Psoas muscle (tissue), 8 donors: ENCODE data around the gene CALHM6. TPM values are rescaled to one million over a fixed set of nuclear protein-coding genes. Genes with fewer than 3 reads are reported as not detected.

Experiments
- ATAC-seq, 4 donors: fragments of 200-7000 bp; cut with Tn5 transposase; one replicate each; pipeline ENCODE4 v1.9.1; 2020; ENCODE audit warnings: moderate library complexity in 3 of 4, mild to moderate bottlenecking in 2 of 4
- DNase-seq, 2 donors: peaks; one replicate each; pipeline ENCODE4 v3.0.0-alpha.2; 2020
- H3K27ac ChIP-seq: fragments of 200-600 bp; one replicate; pipeline ENCODE4 v1.8.0; 2022
- H3K27me3 ChIP-seq, 3 donors: fragments of 200-600 bp in 1 of 3; one replicate each; pipeline versions ENCODE4 v1.6.1 to v1.8.0; 2013 to 2022; ENCODE audit warnings: low read length in 2 of 3, mild to moderate bottlenecking in 2 of 3, moderate library complexity in 1 of 3; ENCODE audit not compliant: insufficient read depth in 3 of 3
- H3K36me3 ChIP-seq, 2 donors: fragments of 200-600 bp in 1 of 2; one replicate each; pipeline versions ENCODE4 v1.6.1 to v1.8.0; 2013 to 2022; ENCODE audit warnings: low read depth in 1 of 2, mild to moderate bottlenecking in 1 of 2, moderate library complexity in 1 of 2; ENCODE audit not compliant: insufficient read depth in 1 of 2
- H3K4me1 ChIP-seq: fragments of 200-600 bp; one replicate; pipeline ENCODE4 v1.8.0; 2022
- H3K4me3 ChIP-seq: fragments of 200-600 bp; one replicate; pipeline ENCODE4 v1.8.0; 2022; ENCODE audit warnings: mild to moderate bottlenecking
- H3K9me3 ChIP-seq: fragments of 200-600 bp; one replicate; pipeline ENCODE4 v1.8.0; 2022
- whole genome bisulfite sequencing, 3 donors: extraction: QIAGEN DNeasy Blood & Tissue Kit; methylation state at CpG; one replicate each; pipeline versions ENCODE4 v1.1.6 to v1.1.7; 2013; 5-methylcytosine and 5-hydroxymethylcytosine counted together
- intact Hi-C, 2 donors: fragments of 100-400 bp; cut with DNase I; formaldehyde crosslinking; loops; one replicate each; pipeline versions ENCODE4 v1.11.0 to v1.14.2; 2022
- polyA plus RNA-seq, 3 donors: library from polyadenylated mRNA; stranded (reverse); fragments of 200-250 nt; gene quantifications; one replicate each; pipeline ENCODE4 v1.2.3, GENCODE V29; 2013
- total RNA-seq, 4 donors: library from RNA; stranded (reverse); fragmentation: NEBNext Ultra II Directional in 2 of 4; extraction: Animal tissue kit (Norgen Biotek cat#: 25700) in 2 of 4; gene quantifications; one replicate each; pipeline versions ENCODE4 v1.2.1 to v1.2.4, GENCODE V29; 2021 to 2023
- TF ChIP-seq, protein P1 (sequence below): fragments of 200-600 bp; IDR thresholded peaks from one replicate; pipeline ENCODE4 v1.8.0; 2022; ENCODE audit warnings: antibody characterized with exemption
- donor health status: healthy with polysubstance abuse.
- donor health status: DM: no; HTN: no; CAD: no; lungs with moderate emphysema.
- donor health status: Bipolar disorder and iron deficiency.
- donor health status: healthy.
- donor health status: DM: yes; HTN: yes; CAD: no.
- donor health status: DM: no; HTN: no; CAD: no.
- donor health status: DM: no; HTN: no; CAD: no.
- donor health status: DM: yes; HTN: yes; CAD: no.

Gene CALHM6
- total and polyA plus RNA-seq, 7 donors, result 0.50 to 2.1 (median 0.91) TPM; not detected in 1

DNA sequence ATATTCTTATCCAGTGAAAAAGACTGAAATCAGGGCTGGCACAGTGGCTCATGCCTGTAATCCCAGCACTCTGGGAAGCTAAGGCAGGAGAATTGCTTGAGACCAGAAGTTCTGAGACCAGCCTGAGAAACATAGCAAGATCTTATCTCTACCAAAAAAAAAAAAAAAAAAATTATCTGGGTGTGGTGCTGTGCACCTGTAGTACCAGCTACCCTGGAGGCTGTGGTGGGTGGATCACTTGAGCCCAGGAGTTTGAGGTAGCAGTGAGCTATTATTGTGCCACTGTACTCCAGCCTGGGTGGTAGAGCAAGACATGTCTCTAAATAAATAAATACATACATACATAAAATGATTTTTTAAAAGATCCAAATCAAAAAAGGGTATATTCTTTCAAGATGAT is 6.3 kb downstream of the CALHM6 start:
- H3K36me3 ChIP-seq, result no peaks in the 10 kb centered on the region
- intact Hi-C loops, result no loop called here

DNA sequence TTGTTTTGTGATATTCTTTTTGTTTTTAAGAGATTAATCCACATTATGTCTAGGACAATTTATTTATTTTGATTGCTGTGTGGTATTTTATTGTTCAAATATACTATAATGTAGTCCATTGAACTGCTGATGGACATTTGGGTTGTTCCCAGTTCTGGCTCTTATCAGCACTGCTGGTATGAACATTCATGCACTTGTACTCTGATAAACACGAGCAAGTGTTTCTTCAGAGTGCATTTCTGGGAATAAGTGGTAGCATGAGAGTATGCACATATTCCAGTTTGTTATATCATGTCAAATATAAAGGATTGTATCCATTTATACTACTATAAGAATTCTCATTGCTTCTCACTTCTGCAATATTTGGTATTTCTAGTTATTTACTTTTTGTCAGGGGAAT is 7.1 kb downstream of the CALHM6 start:
- ATAC-seq, result no peak
- no peaks in the 10 kb centered on the region for H3K36me3 ChIP-seq
- H3K9me3 ChIP-seq, result no peaks in the 10 kb centered on the region

More for the DNA sequence above, 6.3 kb downstream of the CALHM6 start:
- TF ChIP-seq, protein P1, sequence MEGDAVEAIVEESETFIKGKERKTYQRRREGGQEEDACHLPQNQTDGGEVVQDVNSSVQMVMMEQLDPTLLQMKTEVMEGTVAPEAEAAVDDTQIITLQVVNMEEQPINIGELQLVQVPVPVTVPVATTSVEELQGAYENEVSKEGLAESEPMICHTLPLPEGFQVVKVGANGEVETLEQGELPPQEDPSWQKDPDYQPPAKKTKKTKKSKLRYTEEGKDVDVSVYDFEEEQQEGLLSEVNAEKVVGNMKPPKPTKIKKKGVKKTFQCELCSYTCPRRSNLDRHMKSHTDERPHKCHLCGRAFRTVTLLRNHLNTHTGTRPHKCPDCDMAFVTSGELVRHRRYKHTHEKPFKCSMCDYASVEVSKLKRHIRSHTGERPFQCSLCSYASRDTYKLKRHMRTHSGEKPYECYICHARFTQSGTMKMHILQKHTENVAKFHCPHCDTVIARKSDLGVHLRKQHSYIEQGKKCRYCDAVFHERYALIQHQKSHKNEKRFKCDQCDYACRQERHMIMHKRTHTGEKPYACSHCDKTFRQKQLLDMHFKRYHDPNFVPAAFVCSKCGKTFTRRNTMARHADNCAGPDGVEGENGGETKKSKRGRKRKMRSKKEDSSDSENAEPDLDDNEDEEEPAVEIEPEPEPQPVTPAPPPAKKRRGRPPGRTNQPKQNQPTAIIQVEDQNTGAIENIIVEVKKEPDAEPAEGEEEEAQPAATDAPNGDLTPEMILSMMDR, result no peak
- no peaks in the 10 kb centered on the region for H3K4me1 ChIP-seq
- ATAC-seq (no peak), DNase-seq (no peak)
- H3K4me3 ChIP-seq, result no peak overlapping the region
- H3K27ac ChIP-seq, result no peak overlapping the region
- no peaks in the 10 kb centered on the region for H3K9me3 ChIP-seq
- H3K27me3 ChIP-seq, result peaks cover 0 to 3% (median 3%) of the 10 kb centered on the region in 3 donors

DNA sequence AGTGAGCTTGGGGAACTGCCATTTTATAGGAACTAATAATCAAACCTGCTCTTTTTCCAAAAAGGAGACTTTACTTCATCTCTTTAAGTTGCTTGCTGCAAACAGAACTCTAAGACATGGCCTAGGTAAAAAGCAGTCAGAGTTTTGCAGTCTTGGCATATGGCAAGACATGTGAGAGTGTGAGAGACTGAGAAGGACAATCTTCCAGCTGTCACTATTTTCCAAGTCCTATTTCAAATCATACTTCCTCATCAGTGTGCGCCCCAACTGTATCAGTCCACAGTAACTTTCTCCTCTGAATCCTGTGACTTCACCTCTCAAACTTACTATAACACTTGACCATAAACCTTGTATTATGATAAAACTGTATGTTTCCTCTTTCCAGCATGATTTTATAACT is 10.4 kb downstream of the CALHM6 start:
- intact Hi-C loops, result no loop called here
- no peak overlapping the region for H3K27ac ChIP-seq
- H3K27me3 ChIP-seq, result peaks cover 0 to 3% (median 0%) of the 10 kb centered on the region in 3 donors
- H3K36me3 ChIP-seq, result no peaks in the 10 kb centered on the region
- TF ChIP-seq, protein P1, result no peak
- 92 to 100% (median 98%) methylated on average over 1 of the region's 1 CpG for WGBS, 3 donors
- H3K9me3 ChIP-seq, result no peaks in the 10 kb centered on the region
- H3K4me3 ChIP-seq, result no peak overlapping the region
- ATAC-seq (no peak), DNase-seq (no peak)
- no peaks in the 10 kb centered on the region for H3K4me1 ChIP-seq

More for the DNA sequence above, 7.1 kb downstream of the CALHM6 start:
- TF ChIP-seq, protein P1, result no peak
- H3K27ac ChIP-seq, result no peak overlapping the region
- intact Hi-C loops, result no loop called here
- H3K27me3 ChIP-seq, result peaks cover 0 to 3% (median 0%) of the 10 kb centered on the region in 3 donors
- 69 to 87% (median 70%) methylated on average over 1 of the region's 1 CpG for WGBS, 3 donors
- no peak overlapping the region for H3K4me3 ChIP-seq
- DNase-seq, result no peak
- H3K4me1 ChIP-seq, result no peaks in the 10 kb centered on the region

DNA sequence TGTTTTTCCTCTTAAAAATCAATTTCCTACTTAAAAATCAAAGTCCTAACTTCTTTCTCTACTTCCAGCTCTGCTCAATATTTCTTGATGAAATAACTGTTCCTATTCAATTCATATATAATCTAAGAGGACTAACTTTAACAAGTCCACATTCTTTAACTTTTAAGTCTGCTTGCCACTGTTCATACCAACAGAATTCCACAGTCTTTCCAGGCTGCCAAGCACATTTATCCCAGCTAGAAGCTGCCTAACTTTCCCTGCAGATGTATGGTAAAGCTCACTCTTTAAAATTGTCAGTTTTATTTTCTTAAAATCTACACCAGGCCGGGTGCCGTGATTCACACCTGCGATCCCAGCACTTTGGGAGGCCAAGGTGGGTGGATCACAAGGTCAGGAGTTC is 11.5 kb downstream of the CALHM6 start:
- DNase-seq (no peak), ATAC-seq (no peak)
- Histone ChIP-seq H3K27me3 (peaks cover 0 to 3% (median 0%) of the 10 kb centered on the region in 3 donors), H3K9me3 (no peaks in the 10 kb centered on the region), H3K36me3 (no peaks in the 10 kb centered on the region), H3K4me1 (no peaks in the 10 kb centered on the region), H3K4me3 (no peak overlapping the region), H3K27ac (no peak overlapping the region)
- TF ChIP-seq, protein P1, result no peak
- WGBS, 3 donors, result 68 to 77% (median 74%) methylated on average over 3 of the region's 3 CpGs
- intact Hi-C loops, result no loop called here

DNA sequence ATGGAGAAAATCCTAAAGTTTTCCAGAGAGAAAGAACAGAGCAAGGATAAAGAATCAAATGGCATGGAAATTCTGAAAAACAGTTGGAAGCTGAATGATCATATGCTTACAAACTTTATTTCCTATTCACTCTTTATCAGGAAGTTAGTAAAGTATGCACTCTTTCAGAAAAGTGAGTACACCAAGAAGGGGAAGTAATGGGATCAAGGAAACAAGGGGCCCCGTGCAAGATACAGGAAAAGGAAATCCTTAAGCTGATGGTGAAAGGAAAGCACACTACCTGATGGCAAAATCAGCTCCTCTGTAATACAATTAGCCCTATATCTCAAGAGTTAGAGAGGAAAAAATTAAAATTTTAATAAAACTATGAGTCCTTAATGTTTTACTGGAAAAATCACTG is 14.0 kb downstream of the CALHM6 start:
- TF ChIP-seq, protein P1, result no peak
- Histone ChIP-seq H3K27ac (no peak overlapping the region), H3K27me3 (peaks cover 0 to 3% (median 0%) of the 10 kb centered on the region in 3 donors), H3K9me3 (no peaks in the 10 kb centered on the region), H3K36me3 (no peaks in the 10 kb centered on the region), H3K4me3 (no peak overlapping the region), H3K4me1 (no peaks in the 10 kb centered on the region)
- 51 to 55% (median 52%) methylated on average over 1 of the region's 1 CpG for WGBS, 3 donors
- DNase-seq (no peak), ATAC-seq (no peak)
- intact Hi-C loops, result no loop called here
